SW 1271 (cell line): Measurements from ENCODE around the gene SLC30A1.
"Not testable (repeated sequence)": the region's sequence is repeated elsewhere in the genome, so short reads cannot be mapped to it uniquely, and the experiment has no call there.

Source experiments
- DNase-seq, 2 experiments: peaks; one replicate each; lab custom pipeline; 2025; lab: John Stamatoyannopoulos, UW

The SLC30A1 gene

DNA sequence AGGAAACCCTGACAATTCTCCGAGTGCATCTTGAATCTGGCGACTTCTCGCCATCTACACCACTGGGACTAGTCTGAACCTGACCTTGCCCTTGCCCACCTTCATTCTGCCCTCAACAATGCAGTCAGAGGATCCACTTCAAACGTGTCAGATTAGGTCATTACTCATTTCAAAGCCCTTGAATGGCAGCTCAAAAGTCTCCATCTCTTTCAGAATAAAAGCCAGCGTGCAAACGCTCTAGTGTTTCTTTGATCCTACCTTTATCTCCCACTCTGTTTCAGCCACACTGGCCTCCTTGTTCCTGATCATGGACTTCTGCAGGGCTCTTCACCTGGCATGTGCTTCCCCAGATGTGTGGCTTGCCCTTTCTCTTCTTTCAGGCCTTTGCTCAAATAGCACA is 31.3 kb downstream of the SLC30A1 start:
- no peak for DNase-seq

DNA sequence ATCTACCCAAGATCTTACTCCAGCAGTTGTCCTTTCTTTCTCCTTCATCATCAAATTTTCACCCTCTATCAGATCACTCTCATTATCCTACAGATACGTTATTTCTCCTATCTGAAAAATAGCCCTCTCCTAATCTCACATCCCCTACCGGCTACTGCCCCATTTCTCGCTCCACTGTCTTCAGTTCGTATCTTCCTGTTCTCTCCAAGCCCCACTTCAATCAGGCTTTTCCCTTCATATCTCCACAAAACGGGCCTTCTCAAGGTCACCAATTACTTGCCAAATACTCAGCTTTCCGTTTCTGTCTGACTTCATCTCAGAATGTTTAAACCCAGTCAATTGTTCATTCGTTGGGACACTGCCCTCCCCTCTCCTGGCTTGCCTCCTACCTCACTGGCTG is 32.4 kb downstream of the SLC30A1 start:
- DNase-seq = no peak

DNA sequence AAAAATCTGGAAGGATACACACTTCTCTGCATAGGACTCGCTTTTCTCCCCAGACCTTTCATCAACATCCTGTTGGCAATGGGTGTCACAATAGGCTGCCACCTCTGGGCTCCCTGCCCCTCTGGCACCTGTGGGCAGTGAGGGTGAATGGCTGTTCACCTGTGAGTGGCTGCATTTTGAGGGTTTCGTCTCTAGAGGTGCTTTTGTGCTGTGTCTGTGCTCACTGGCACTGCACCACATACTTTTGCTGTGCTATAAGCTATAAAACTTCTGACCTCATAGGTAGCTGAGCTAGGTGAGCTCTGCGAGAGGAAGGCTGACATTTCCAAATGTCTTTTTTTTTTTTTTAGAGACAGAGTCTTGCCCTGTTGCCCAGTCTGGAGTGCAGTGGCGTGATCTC is 35.9 kb downstream of the SLC30A1 start:
- DNase-seq = no peak

DNA sequence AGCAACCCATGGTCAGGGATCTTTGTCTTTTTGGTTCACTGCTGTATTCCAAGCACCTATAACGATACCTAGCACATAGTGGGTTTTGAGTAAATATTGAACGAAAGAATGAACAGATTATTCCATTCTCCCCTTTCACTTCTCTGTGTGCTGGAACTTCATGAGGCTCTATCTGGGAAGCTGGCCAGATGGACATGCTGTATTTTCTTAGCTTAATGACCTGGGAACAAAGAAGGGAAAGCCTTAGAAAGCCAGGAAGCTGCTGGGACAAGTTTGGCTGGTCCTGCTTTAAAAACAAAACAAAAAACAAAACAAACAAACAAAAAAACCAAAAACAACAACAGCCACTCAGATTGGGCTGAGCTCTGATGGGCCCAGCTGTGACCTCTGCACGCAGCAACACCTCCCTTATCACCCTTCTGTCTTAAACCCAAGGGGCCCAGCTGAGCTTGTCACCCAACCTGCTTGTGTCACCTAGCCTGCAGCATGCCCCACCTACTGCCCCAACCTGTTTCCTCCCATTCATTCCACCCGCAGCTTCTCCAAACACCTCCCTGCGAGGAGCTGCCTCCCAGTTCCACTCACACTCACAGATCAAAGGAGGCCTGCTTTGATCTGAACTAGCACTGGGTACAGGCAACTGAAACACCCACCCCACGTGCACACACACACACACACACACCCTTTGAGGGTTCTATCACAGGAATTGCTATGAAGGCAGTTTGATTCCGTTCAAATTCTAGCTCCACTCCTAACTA is 37.1 kb downstream of the SLC30A1 start:
- no peak for DNase-seq

DNA sequence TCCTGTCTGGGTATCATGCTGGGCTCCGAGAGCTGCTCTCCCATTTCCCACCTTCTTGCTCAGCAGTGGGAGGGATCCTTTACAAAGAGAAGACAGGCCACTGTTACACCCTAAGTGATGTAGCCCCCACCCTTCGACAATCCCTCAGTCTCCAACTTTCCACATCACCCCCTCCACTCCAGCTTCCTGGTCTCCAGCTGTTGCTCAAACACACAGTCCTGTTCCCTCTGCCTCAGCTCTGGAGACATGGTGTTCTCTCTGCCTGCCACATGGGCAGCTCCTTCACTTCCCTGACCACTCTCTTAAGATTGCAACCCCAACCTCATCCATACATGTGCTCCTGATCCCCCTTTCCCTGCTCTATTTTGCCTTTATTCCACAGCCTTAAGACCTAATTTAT is 37.7 kb downstream of the SLC30A1 start:
- no peak for DNase-seq

DNA sequence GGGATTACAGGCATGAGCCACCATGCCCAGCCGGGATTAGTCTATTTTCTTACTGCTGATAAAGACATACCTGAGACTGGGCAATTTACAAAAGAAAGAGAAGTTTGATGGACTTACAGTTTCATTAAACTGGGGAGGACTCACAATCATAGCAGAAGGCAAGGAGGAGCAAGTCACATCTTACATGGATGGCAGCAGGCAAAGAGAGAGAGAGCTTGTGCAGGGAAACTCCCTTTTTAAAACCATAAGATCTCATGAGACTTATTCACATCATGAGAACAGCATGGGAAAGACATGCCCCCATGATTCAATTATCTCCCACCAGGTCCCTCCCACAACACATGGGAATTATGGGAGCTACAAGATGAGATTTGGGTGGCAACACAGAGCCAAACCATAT is 38.1 kb downstream of the SLC30A1 start:
- DNase-seq = not testable (repeated sequence)

DNA sequence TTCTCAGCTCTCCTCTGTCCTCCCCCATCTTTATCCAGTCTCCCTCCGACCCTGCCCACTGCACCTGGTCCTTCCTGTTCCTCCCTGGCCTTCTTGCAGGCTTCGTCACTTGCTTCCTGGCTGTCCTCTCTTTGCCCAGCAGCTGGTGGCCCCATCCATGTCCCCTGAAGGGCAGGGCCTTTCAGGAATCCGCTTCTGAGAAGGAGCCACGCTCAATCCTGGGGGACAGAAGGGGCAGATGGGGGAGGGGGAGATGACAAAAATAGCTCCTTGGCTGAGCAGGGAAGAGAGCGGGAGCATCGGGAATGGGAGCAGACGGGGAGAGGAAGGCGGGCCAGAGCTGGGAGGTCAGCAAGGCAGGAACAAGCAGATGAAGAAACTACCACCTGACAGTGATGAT is 40.7 kb downstream of the SLC30A1 start:
- no peak for DNase-seq

DNA sequence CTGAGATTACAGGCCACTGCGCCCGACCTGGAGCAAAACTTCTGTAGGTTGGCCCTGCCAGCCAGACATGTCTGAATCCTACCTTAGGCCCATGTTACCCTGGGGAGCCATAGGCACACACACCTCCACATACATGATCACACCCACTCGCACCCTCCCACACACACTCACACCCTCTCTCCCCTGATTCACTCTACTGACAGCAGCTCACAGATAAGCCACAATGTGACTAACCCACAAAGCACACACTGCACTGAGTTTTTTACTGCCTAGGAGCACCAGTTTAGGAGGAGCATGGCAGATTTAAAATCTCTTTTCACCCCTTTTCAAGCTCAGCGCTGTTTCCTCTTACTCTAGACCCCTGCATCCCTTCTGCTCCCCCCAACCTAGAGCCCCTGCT is 41.7 kb downstream of the SLC30A1 start:
- DNase-seq = no peak

DNA sequence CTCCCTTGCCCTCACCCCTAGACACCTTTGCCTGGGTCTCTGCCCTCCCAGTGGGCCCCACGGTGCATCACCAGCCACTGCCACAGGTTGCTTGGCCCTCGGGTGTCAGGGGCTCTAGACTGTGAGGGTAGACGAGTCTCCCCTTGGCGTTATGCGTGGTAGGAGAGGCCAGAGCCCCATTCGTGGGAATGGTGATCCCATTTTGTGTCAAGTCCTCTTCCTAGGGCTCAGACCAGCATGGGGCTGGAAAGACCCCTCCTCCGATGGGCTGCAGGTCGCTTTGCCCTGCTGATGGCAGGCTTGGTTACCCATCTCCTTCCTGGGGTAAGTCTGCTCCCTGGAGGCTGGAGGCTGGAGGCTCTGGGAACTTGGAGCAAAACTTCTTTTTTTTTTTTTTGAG is 42.4 kb downstream of the SLC30A1 start:
- DNase-seq = no peak

DNA sequence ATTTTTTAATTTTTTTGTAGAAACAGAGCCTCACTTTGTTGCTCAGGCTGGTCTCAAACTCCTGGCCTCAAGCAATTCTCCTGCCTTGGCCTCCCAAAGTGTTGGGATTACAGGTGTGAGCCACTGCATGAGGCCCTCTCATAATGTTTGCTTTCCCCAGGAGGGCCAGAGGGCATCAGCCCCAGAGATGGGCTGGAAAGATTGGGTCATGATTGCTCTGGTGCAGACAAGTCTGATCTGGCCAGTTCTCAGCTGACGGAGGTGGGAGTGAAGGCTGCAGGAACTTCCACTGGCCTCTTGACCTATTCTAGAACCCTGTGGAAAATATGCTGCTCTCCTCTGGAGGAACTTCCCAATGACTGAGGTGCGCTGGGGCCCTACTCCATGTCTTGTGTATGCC is 43.6 kb downstream of the SLC30A1 start:
- no peak for DNase-seq

DNA sequence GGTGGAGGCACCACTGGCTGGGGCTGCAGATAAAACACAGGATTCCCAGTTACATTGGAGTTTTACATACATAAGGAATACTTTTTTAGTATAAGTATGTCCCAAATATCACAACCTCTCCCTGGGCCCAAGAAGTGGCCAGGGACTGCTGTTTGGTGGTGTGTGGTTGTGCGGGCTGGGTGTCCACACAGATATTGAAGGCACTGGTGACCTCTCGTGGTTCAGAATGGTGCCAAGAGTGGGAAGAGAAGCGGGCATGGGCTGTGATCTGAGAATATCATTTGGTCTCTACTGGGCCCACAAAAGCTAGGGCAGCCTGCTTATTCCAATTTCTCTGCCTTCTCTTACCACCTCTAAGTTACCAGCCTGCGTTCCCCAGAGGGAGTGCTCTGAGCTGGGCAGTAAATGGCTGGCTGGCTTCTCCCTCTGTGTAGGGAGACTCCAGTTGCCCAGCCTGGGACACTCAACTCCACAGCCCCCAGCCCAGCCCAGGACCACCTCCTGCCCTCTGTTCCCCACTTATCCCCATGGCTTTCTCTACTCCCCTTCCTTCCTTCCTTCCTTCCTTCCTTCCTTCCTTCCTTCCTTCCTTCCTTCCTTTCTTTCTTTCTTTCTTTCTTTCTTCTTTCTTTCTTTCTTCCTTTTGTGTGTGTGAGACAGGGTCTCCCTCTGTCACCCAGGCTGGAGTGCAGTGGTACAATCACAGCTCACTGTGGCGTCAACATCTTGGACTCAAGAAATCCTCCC is 44.2 kb downstream of the SLC30A1 start:
- DNase-seq = no peak

DNA sequence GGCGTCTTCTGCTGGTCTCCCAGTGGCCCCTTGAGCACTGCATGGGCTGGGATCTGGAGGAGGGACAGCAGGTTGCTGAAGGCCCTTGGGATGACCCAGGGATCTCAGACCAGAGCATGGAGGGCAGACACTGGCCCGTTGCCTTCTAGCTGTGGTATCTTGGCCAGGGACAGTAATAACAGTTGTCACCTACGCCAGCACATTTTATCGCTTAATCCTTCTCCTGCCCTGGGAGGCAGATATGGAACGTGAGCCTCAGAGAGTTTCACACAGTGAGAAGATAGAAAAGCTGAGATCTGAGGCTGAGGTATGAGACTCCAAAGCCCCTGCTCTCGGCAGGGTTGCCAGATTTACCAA is 46.9 kb downstream of the SLC30A1 start:
- DNase-seq = no peak

DNA sequence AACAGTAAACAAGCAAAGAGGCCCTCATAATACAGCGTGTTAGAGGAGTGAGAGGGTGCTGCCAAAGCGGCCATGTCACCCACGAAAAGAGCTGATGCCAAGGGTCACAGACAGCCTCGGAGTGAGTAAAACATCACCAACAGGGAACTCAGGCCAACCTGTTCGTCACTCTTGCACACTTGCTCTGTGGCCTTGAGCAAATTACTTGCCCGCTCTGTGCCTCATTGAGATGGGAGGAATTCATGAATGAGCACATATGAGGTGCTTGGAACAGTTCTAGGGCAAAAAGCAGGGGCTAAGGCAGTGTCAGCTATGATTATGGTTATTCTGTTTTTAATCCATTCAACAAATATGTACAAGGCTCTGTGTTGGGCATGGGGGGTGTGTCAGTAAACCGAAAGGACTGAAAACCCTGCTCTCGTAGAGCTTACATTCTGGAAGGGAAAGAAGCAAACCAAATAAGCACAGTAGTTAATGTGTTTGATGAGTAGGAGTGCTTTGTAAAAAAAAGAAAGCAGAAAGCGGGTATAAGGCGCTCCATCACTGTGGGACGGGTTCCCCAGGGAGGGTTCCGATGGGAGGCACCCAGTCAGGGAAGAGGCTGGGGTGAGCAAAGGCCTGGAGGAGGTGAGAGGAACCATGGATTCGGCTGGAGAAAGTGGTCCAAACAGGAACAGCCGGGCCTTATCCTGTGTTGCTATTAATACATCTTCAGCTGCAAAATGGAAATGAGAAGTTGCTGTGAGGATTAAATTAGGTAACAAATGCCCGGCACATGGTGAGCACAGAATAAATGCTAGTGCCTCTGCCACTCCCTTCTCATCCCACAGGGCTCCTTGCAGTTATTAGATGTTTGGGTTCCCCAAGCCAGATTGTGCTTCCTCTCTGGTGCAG is 47.5 kb downstream of the SLC30A1 start:
- DNase-seq = no peak

DNA sequence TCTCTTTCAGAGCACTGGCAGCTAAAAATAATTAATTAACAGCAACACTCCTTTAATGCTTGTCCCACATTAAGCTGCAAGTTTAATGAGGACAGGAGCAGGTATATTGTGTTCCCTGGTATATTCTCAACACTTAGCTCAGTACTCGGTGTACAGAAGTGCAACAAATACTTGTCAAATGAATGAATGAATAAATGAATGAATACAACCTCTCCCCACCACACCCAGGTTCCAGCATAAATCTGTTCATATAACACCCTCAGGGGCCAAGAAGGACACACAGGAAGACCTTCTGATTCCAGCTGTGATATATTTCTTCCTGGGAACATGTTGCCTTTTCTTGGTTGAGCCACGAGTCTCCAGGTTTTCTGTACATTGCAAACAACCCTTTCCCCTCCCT is 48.9 kb downstream of the SLC30A1 start:
- no peak for DNase-seq

DNA sequence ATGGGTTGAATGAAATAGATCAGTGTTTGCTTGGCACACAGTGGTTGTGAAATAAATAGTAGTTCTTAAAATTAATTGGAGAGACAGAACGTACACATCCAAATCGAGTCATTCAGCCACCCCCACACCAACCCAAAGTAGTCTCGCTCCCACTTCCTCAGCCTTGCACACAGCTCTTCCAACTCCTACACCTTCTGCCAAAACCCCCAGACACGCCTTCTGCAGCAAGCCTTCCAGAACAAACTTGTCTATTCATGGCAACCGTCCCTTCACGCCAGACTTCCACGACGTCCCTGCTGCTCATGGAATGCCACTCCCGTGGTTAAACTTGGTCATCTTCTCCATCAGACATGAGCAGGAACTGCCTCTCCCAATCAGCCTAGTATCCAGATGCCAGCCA is 49.5 kb downstream of the SLC30A1 start:
- no peak for DNase-seq

DNA sequence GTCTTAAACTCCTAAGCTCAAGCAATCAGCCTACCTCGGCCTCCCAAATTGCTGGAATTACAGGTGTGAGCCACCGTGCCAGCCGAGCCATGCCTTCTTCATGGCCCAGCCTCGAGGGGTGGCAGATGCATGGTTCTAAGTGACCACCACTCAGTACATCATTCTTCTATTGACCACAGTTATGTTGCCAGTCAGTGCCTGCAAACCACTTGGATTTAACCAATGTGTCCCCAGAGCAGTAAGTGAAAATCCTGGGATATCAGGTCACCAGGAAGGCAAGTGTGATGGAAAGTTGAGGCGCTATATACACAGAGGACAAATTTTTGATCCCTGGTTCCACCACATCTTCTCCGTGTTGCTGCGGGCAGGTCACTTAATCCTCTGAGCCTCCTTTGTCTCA is 50.0 kb downstream of the SLC30A1 start:
- no peak for DNase-seq

DNA sequence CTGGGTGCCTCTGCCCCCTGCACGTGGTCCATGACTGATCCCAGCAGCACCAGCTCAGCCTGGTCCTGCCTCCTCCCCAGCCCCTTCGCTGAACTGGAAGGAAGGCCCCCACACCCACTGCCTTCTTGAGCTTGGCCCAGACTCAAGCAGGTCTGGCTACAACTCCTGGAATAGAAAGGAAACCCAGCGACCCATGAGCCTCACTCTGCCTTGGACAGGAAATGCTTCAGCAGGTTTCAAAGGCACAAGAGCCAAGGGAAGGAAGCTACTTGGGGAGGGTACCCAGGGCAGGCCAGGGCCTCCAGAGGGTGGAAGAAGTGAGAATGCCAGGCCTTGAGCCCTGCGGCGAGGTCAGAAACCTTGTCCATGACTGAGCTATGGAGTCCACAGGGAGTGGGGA is 51.1 kb downstream of the SLC30A1 start:
- no peak for DNase-seq

DNA sequence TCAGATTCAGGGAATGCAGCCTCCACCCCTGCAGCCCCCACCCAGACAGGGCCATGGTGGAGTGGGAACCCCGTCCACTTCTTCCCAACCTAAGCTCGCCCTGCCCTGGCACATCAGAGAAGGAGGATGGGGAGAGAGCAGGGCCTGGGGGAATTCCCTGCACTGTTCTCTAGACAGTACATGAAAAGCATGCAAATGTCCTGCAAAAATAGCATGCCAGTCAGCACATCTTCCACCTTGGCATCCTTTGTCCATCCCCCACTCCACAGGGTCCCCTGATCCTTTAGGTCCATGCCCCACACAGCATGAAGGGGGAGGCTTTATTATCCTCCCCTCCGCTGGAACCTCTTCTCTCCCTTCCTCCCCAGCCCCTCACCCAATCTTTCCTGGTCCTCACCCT is 52.0 kb downstream of the SLC30A1 start:
- DNase-seq = no peak

DNA sequence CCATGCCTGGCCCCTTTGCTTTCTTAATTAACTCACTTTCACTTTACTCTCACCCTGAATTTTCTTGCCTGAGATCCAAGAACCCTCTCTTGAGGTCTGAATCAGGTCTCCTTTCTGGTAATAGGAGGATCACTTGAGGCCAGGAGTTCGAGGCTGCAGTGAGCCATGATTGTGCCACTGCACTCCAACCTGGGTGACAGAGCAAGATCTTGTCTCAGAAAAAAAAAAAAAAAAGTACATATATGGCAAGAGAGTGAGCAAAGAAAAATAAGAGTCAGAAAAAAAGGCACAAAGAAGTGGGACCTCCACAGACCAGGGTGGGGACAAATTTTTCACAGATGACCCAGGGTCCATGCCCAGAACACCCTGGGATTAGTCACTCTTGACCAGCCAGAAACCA is 52.9 kb downstream of the SLC30A1 start:
- DNase-seq = no peak

DNA sequence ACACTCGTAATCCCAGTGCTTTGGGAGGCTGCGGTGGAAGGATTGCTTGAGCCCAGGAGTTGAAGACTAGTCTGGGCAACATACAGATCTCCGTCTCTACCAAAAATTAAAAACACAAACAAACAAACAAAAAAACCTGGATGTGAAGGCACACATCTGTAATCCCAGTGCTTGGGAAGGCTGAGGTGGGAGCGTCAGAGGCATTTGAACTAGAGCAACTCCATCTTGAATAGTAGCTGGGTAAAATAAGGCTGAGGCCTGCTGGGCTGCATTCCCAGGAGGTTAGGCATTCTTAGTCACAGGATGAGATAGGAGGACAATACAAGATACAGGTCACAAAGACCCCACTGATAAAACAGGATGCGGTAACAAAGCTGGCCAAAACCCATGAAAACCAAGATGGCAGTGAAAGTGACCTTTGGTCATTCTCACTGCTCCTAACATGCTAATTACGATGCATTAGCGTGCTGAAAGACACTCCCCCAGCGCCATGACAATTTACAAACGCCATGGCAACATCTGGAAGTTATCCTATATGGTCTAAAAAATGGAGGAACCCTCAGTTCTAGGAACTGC is 53.8 kb downstream of the SLC30A1 start:
- DNase-seq = no peak

DNA sequence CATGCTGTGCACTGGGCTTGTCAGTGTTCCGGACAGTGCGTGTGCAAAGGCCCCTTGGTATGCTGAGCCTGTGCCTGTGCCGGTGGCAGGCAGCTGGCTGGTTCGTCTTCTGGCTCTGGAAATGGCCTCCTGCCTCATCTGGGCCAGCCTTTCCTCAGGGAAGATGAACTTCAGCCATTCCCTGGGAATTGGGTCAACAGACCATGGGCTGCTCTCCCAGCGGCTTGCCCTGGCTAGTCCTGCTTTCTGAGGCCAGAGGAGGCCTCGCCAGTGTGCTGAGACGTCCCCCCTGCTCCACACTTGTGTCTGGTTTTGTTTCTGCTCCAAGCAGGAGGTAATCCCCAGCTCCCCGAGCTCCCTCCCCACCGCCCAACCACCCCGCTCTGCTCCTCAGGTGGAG is 54.4 kb downstream of the SLC30A1 start:
- no peak for DNase-seq

DNA sequence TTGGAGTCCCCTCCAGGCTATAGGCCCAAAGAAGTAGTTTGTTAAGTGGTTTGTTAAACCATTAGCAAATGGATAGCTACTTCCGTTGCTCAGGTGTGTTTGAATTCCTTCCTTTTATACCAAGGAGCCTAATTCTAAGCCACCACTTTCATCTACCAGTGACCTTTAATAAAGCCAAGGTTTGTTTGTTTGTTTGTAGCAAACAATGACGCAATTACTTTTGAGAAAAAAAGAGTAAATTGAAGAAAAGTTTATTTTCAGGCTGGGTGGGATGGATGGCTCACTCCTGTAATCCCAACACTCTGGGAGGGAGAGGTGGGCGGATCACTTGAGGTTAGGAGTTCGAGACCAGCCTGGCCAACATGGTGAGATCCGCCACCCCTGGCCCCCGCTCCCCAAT is 56.2 kb downstream of the SLC30A1 start:
- no peak for DNase-seq
